Activated T-helper 1 cell treated with anti-CD3 and anti-CD28 coated beads, Interleukin-12 subunit alpha, Interleukin-12 subunit beta, Interleukin-2, Interleukin-4 antibody, amounts not matched to agents 30 ng/mL and 10 ng/mL and 1 ng/mL, durations not matched to agents 14 hours and 24 hours and 36 hours (primary cell): ENCODE measurements around the gene USP25. TPM values are rescaled to one million over a fixed set of nuclear protein-coding genes. Genes with fewer than 3 reads are reported as not detected.

Source experiments
- DNase-seq: peaks from one replicate; pipeline ENCODE4 v3.0.0; 2021; ENCODE audit warnings: low spot score
- H3K27ac Mint-ChIP-seq: one replicate; pipeline ENCODE4 v1.8.0; 2021; ENCODE audit warnings: mild to moderate bottlenecking, mixed read lengths
- H3K27me3 Mint-ChIP-seq: one replicate; pipeline ENCODE4 v1.8.0; 2022; ENCODE audit warnings: mild to moderate bottlenecking, moderate library complexity, mixed read lengths; ENCODE audit not compliant: insufficient read depth
- H3K36me3 Mint-ChIP-seq: one replicate; pipeline ENCODE4 v1.8.0; 2021; ENCODE audit warnings: low read depth, mixed read lengths
- H3K4me1 Mint-ChIP-seq: one replicate; pipeline ENCODE4 v1.8.0; 2021; ENCODE audit warnings: low read depth, mixed read lengths
- H3K4me3 Mint-ChIP-seq: one replicate; pipeline ENCODE4 v1.8.0; 2021; ENCODE audit warnings: mild to moderate bottlenecking, moderate library complexity, mixed read lengths
- H3K9me3 Mint-ChIP-seq: one replicate; pipeline ENCODE4 v1.8.0; 2021; ENCODE audit warnings: mixed read lengths
- intact Hi-C: fragments of 100-400 bp; cut with micrococcal nuclease; formaldehyde crosslinking; loops from one replicate; pipeline ENCODE4 v1.15.1; 2024
- total RNA-seq: library from RNA; stranded (reverse); gene quantifications from 2 replicates; pipeline ENCODE4 v1.2.3, GENCODE V29; 2022

The USP25 gene
- total RNA-seq, 1 donor from 2014 or later, result 26.8 TPM

DNA sequence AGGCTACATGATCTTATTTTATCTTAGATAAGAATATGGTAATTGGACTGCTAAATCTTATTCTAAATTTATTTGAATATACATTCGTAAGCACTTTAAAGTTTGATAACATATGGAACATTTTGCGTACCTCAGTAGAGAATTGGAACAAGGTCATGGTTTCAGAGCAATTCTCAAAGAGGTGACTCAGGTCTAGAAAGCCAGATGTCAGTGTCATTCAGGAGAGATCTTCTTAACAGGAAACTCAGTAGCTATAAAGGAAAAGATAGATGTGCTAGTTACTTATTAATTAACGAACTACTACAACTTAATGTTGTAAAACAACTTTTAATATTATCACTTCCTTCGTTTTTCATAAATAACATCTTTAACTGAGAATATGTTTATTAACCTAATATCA lies 142.5 kb downstream of the USP25 start:
- H3K4me3 Mint-ChIP-seq, result no peak overlapping the region
- H3K36me3 Mint-ChIP-seq, result peaks cover 26% of the 10 kb centered on the region
- intact Hi-C loops, result no loop called here
- no peaks in the 10 kb centered on the region for H3K9me3 Mint-ChIP-seq
- H3K4me1 Mint-ChIP-seq, result no peaks in the 10 kb centered on the region
- no peaks in the 10 kb centered on the region for H3K27me3 Mint-ChIP-seq
- DNase-seq, result no peak
- no peak overlapping the region for H3K27ac Mint-ChIP-seq

- DNase-seq, result no peak
- intact Hi-C loops, result no loop called here
- Mint-ChIP-seq H3K4me3 (no peak overlapping the region), H3K36me3 (peaks cover 25% of the 10 kb centered on the region), H3K4me1 (no peaks in the 10 kb centered on the region), H3K9me3 (no peaks in the 10 kb centered on the region), H3K27ac (no peak overlapping the region), H3K27me3 (no peaks in the 10 kb centered on the region)
Observed at GRCh38 chr21:15874615-15875014, 144.8 kb downstream of the USP25 start.

DNA sequence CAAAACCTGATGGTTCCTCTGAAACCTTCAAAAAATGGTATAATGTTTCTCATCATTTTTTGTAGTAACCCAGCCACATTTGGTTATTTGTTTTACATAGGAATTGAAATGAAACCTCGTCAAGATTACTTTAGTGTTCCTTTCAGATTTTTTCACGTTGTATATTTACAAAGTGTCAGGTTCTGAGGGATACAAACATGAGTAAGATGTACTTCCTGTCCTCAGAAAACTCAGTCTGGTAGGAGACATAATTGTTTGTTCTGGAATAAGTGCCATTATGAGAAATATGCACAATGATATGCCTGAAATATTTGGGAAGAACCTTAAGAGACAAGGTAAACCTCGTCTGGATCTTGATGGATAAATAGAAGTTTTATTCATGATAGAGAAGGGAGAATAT lies 145.5 kb downstream of the USP25 start:
- H3K27ac Mint-ChIP-seq, result no peak overlapping the region
- intact Hi-C loops, result no loop called here
- no peak overlapping the region for H3K4me3 Mint-ChIP-seq
- H3K4me1 Mint-ChIP-seq, result no peaks in the 10 kb centered on the region
- H3K36me3 Mint-ChIP-seq, result peaks cover 27% of the 10 kb centered on the region
- H3K9me3 Mint-ChIP-seq, result no peaks in the 10 kb centered on the region
- H3K27me3 Mint-ChIP-seq, result no peaks in the 10 kb centered on the region
- DNase-seq, result no peak

DNA sequence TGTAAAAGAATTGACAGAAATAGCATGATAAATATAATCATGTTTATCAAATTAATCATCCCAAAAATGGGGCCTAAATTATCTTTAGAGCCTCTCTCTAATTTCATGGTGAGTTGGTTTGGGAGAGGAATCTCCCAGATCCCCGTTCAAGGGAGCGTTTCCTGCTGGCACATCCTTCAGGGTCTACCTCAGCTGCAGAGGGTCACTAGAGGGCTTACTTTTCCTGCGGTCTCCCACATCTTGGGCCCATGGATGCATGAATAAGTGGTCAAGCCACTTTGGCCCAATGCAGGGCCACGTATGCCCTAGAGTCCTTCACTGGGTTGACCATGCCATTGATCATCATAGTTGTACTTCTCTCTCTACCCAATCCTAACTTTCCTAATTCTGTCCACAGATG lies 164.1 kb downstream of the USP25 start:
- Mint-ChIP-seq H3K4me1 (no peaks in the 10 kb centered on the region), H3K9me3 (no peaks in the 10 kb centered on the region), H3K36me3 (no peaks in the 10 kb centered on the region), H3K27me3 (no peaks in the 10 kb centered on the region), H3K27ac (no peak overlapping the region), H3K4me3 (no peak overlapping the region)
- no peak for DNase-seq
- intact Hi-C loops, result no loop called here

DNA sequence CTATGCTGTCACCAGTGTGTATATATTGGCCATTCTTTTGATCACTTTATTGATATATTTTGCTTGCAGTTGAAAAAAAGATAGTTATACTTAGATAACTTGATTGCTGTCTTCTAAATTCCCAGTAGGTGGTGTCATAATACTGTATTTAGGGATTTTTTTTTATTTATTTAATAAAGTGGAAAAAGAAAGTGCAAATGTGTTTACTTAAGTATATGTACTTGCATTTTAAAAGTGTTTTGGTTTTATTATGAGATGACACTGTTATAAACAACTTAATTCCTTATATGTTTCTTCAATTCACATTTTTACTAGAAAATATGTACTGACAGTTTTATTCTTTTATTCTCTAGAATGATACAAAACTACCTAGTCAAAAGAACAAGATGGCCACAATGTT lies 164.8 kb downstream of the USP25 start:
- Mint-ChIP-seq H3K27ac (no peak overlapping the region), H3K27me3 (no peaks in the 10 kb centered on the region)
- intact Hi-C loops, result no loop called here

DNA sequence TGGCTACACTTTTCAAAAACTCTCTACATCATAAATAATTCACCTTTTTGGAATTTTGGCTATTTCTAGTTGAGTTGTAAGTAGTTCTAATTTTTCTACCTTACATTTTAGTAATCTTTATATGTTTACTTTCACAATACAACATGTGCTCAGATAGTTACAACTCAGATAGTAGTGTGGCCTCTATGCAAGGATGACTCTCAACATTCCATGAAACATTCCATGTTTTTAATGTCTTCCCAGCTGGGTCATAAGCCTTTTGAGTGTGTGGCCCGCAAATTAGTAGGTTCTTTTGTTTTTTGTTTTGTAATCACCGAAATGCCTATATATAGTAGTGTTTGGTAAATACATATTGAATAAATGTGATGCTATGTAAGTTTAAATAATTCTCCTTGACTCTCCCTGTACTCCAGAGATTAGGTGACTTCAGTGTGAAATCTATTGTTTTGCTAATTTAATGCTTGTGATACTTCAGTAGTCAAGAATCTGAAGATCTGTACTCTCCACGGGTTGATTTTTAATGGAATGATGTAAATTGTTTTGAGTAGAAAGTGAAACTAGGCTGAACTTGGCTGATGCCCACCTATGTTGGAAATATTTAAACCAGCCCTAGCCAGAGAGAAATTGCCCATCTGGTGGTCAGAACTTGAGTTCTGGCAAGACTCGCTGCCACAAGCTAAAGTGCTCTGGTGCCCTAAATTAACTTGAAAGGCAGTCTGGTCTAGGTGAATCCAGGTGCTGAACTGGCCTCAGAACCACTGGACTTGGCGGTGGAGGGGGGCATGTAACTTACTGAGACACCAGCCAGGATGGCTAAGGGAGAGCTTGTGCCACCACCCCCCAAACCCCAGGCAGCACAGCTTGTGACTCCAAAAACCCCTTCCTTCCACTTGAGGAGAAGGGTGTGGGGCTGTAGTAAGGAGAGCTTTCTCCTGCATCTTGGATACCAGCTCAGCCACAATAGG lies 165.6 kb downstream of the USP25 start:
- Mint-ChIP-seq H3K9me3 (peaks cover 4% of the 10 kb centered on the region), H3K27me3 (no peaks in the 10 kb centered on the region), H3K27ac (no peak overlapping the region), H3K4me1 (no peaks in the 10 kb centered on the region), H3K4me3 (no peak overlapping the region), H3K36me3 (no peaks in the 10 kb centered on the region)
- intact Hi-C loops, result no loop called here
- no peak for DNase-seq

More for the DNA sequence above, 164.8 kb downstream of the USP25 start:
- DNase-seq, result no peak
- Mint-ChIP-seq H3K9me3 (peaks cover 4% of the 10 kb centered on the region), H3K4me1 (no peaks in the 10 kb centered on the region), H3K36me3 (no peaks in the 10 kb centered on the region), H3K4me3 (no peak overlapping the region)

DNA sequence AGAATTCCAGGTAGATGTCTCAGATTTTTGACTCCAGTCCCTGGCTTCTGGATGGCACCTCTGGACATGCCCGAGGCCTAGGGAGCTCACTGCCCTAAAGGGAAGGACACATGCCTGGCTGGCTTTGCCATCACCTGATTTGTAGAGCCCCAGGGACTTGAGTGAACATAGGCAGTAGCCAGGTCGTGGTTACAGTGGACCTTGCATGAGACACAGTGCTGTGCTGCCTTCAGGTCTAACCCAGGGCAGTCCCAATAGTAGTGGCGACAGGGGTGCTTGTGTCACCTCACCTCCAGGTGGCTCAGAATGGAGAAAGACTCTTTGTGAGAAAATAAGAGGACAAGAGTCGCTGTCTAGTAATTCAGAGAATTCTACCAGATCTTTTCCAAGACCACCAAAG lies 166.7 kb downstream of the USP25 start:
- no peak for DNase-seq
- Mint-ChIP-seq H3K9me3 (peaks cover 4% of the 10 kb centered on the region), H3K27ac (no peak overlapping the region), H3K36me3 (no peaks in the 10 kb centered on the region), H3K27me3 (no peaks in the 10 kb centered on the region), H3K4me1 (no peaks in the 10 kb centered on the region), H3K4me3 (no peak overlapping the region)
- intact Hi-C loops, result no loop called here

DNA sequence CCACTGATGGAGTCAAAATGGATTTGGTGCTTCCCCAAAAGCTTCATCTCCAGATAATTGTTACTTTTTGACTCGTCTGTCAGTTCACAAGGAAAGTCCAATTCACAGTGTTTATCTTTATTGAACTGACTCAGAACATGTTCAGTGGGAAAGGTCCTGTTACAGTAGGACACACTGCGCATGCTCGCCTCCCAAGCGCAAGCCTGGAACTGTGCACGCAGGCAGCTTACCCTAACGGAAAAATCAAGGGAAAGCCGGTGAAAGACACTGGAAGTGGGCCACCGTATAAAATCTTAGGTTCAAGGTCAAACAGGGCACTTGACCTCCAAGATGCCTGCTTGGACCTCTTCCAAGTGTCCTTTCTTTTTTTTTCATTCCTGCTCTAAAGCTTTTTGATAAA lies 174.6 kb downstream of the USP25 start:
- H3K4me3 Mint-ChIP-seq, result no peak overlapping the region
- DNase-seq, result no peak
- no peaks in the 10 kb centered on the region for H3K27me3 Mint-ChIP-seq
- H3K27ac Mint-ChIP-seq, result no peak overlapping the region
- H3K9me3 Mint-ChIP-seq, result peaks cover 3% of the 10 kb centered on the region
- H3K4me1 Mint-ChIP-seq, result no peaks in the 10 kb centered on the region
- no peaks in the 10 kb centered on the region for H3K36me3 Mint-ChIP-seq
- intact Hi-C loops, result no loop called here

- Mint-ChIP-seq H3K4me1 (no peaks in the 10 kb centered on the region), H3K9me3 (peaks cover 9% of the 10 kb centered on the region), H3K36me3 (no peaks in the 10 kb centered on the region), H3K27ac (no peak overlapping the region), H3K4me3 (no peak overlapping the region), H3K27me3 (no peaks in the 10 kb centered on the region)
- DNase-seq, result no peak
- intact Hi-C loops, result no loop called here
Observed at GRCh38 chr21:15908187-15908586, 178.4 kb downstream of the USP25 start.

DNA sequence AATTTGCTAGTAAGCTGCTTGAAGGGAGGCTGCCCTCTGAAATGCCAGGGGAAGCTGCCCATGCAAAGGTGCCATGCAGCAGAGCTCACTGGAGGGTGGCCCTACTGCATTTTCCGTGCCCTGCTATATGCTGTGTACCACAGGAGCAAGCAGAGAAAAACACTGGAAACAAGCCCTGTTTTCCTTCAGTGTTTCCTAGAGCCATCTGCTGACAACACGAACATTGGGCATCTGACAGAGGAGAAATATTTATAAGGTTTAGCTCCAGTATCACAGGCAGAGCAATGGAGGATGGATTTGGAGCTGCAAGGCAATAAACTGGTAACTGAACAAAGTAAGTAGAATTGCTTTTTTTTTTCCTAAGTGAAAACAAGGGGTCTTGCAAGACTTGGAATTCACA lies 198.4 kb downstream of the USP25 start:
- Mint-ChIP-seq H3K27ac (no peak overlapping the region), H3K9me3 (peaks cover 4% of the 10 kb centered on the region), H3K36me3 (no peaks in the 10 kb centered on the region), H3K4me3 (no peak overlapping the region), H3K27me3 (no peaks in the 10 kb centered on the region), H3K4me1 (no peaks in the 10 kb centered on the region)
- DNase-seq, result no peak
- intact Hi-C loops, result no loop called here

DNA sequence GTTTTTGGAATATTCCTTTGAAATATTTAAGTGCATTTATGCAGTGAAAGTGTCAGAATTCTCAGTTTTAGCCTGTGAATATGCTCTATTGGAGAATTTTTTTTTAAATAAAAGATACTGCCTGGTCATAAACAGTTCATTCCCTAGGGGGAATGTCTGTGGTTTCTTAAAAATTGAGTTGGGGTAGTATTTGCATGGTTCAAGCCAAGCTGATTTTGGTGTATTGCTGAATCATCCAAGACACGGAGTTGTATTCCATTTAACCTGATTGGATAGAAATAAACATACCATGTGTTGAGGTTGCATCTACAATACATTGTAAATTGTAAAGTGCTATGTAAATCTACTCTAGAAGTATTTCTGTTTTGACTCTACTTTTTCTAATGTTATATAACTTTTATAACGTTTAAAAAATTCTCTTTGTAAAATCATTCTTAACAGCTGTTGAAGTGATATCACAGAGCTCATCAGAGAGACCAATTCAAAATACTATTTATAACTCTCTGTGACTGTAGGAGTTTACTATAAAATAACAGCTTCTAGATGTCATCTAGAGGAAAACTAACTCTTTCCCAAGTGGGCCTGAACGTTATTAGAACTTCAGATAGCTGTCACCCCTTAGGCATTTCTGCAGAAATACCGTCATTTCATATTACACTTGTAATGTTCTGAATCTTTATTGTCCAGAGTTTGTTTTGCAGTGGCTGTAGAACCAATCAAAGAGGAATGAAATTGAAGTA lies 199.1 kb downstream of the USP25 start:
- Mint-ChIP-seq H3K4me1 (no peaks in the 10 kb centered on the region), H3K9me3 (peaks cover 4% of the 10 kb centered on the region), H3K4me3 (no peak overlapping the region), H3K27me3 (no peaks in the 10 kb centered on the region), H3K27ac (no peak overlapping the region), H3K36me3 (no peaks in the 10 kb centered on the region)
- no peak for DNase-seq
- intact Hi-C loops, result no loop called here

- H3K36me3 Mint-ChIP-seq, result no peaks in the 10 kb centered on the region
Observed at GRCh38 chr21:15929536-15929935, 199.8 kb downstream of the USP25 start.

More at GRCh38 chr21:15929536-15929935, 199.8 kb downstream of the USP25 start:
- Mint-ChIP-seq H3K9me3 (peaks cover under 1% of the 10 kb centered on the region), H3K27ac (no peak overlapping the region), H3K27me3 (no peaks in the 10 kb centered on the region), H3K4me1 (no peaks in the 10 kb centered on the region), H3K4me3 (no peak overlapping the region)
- intact Hi-C loops, result no loop called here
- DNase-seq, result no peak
